ENCODE results near the gene CAV3.
A peak's percentile ranks its signal among the peaks of the same experiment; 100 is the strongest.
"Not testable (repeated sequence)": the region's sequence is repeated elsewhere in the genome, so short reads cannot be mapped to it uniquely, and the experiment has no call there.

Gene CAV3

DNA sequence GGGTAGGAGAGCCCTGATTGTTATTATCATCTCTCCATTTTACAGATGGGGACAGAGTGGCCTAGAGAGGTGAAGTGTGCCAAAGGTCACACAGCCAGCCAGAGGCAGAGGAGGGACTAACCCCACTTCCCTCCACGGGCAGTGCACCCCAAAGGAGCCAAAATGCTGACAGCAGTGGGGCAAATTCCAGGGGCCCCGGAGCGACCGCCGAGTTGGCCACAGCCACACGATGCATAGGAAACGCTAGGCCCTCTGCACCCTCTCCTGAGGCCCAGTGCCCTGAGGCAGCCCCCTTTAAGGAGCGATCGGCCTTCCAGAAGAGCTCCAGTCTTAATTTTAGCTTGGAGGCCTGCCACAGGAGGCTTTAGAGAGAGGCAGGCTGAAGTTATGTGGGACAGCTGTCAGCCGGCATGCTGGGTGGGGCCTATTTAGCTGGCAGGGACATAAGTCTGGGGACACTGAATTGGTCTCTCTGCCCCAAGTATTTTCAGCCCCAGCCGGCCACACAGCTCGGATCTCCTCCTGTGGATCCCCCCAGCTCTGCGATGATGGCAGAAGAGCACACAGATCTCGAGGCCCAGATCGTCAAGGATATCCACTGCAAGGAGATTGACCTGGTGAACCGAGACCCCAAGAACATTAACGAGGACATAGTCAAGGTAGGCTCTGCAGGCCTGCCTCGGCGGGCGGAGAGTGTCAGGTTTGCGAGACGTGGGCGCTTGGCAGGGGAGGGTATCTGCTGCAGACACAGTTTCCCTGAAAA lies at the start of gene CAV3:
CAV3 (plus strand) TSS at position 471 of the 763 bp plus-strand sequence; CDS start at position 546, 75 bp downstream.
- TF ChIP-seq, protein P1, sequence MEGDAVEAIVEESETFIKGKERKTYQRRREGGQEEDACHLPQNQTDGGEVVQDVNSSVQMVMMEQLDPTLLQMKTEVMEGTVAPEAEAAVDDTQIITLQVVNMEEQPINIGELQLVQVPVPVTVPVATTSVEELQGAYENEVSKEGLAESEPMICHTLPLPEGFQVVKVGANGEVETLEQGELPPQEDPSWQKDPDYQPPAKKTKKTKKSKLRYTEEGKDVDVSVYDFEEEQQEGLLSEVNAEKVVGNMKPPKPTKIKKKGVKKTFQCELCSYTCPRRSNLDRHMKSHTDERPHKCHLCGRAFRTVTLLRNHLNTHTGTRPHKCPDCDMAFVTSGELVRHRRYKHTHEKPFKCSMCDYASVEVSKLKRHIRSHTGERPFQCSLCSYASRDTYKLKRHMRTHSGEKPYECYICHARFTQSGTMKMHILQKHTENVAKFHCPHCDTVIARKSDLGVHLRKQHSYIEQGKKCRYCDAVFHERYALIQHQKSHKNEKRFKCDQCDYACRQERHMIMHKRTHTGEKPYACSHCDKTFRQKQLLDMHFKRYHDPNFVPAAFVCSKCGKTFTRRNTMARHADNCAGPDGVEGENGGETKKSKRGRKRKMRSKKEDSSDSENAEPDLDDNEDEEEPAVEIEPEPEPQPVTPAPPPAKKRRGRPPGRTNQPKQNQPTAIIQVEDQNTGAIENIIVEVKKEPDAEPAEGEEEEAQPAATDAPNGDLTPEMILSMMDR (IDR thresholded peaks at IDR 0.05; ENCODE audit: low read depth, low read length), result no peak
- no peak for DNase-seq (ENCODE audit: extremely low read depth, low read depth)

DNA sequence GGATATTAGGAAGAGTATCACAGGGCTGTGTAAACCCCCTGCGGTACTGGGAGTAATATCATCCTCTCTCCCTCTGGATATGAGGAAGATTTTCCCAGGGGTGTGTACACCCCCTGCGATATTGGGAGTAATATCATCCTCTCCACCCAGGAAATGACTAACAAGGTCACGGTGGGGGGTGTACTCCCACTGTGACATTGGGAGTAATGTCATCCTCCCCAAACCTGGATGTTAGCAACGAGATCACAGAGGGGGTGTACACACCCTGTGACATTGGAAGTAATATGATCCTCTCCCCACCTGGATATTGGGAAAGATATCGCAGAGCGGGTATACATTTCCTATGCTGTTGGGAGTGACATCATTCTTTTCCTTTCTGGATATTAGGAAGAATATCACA lies 48.6 kb upstream of the CAV3 start:
- not testable (repeated sequence) for DNase-seq (ENCODE audit: extremely low read depth, low read depth)

DNA sequence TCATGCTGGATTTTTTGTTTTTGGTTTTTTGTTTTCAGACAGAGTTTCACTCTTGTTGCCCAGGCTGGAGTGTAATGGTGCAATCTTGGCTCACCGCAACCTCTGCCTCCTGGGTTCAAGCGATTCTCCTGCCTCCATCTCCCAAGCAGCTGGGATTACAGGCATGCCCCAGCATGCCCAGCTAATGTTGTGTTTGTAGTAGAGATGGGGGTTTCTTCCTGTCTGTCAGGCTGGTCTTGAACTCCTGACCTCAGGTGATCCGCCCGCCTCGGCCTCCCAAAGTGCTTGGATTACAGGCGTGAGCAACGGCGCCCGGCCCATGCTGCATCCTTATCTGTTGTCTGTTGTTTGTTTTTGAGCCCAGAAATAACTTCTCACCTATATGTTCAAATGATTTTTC lies 42.3 kb upstream of the CAV3 start:
- not testable (repeated sequence) for DNase-seq (ENCODE audit: extremely low read depth, low read depth)

DNA sequence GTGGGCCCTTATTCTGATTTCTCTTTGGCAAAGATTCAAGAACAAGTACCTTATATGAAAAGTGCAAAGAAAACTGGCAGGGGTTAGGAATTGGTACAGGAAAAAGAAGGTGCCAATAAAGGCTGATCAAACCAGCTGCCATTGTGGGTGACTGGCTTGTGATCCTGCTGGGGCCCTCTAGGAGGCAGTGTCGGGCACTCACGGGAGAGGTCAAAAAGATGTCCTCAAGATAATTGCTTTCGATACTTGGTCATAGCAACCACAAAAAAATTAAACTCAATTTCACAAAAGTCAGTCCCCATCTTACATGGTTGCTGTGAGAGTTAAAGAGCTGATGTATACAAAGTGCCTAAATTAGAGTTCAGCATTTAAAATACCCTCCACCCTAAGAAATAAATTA lies 31.0 kb upstream of the CAV3 start:
- DNase-seq (ENCODE audit: extremely low read depth, low read depth), result no peak
- TF ChIP-seq, protein P1 (IDR thresholded peaks at IDR 0.05; ENCODE audit: low read depth, low read length), result peak; percentile 17

DNA sequence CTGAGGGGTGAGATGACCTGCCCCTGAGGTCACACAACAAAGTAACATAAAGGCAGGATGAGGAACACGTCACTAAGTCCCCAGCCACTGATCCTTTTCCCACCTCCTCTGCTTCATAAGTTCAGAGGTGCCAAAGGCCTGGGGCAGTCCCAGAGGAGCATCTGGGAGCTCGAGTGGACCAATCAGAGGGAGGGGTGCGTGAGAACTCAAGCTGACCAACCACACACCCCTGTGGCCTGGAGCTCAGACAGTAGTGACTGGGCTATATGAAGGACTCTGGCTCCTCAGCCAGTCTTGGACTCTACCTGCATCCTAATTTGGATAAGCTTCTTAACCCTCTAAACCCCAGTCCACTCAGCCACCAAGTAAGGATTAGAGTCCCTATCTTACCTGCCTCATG lies 28.0 kb upstream of the CAV3 start:
- no peak for DNase-seq (ENCODE audit: extremely low read depth, low read depth)
- TF ChIP-seq, protein P1 (IDR thresholded peaks at IDR 0.05; ENCODE audit: low read depth, low read length), result no peak

DNA sequence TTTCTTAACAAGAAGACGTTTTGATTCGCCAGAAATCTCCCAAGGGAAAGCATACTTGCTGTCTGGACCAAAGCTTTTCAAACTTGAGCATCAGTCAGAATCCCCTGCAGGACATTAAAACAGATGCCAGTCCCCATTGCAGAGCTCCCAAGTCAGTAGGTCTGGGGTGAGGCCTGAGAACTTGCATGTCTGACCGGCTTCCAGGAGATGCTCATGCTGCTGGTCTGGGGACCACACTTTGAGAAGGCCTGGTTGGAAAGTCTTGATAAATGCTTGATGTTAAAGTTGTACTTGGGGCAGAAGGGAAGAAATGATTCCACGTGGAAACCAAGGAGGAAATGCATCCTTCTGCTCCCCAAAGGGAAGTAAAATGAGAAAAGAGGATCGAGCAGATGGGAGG lies 24.3 kb upstream of the CAV3 start:
- TF ChIP-seq, protein P1 (IDR thresholded peaks at IDR 0.05; ENCODE audit: low read depth, low read length), result no peak
- no peak for DNase-seq (ENCODE audit: extremely low read depth, low read depth)

DNA sequence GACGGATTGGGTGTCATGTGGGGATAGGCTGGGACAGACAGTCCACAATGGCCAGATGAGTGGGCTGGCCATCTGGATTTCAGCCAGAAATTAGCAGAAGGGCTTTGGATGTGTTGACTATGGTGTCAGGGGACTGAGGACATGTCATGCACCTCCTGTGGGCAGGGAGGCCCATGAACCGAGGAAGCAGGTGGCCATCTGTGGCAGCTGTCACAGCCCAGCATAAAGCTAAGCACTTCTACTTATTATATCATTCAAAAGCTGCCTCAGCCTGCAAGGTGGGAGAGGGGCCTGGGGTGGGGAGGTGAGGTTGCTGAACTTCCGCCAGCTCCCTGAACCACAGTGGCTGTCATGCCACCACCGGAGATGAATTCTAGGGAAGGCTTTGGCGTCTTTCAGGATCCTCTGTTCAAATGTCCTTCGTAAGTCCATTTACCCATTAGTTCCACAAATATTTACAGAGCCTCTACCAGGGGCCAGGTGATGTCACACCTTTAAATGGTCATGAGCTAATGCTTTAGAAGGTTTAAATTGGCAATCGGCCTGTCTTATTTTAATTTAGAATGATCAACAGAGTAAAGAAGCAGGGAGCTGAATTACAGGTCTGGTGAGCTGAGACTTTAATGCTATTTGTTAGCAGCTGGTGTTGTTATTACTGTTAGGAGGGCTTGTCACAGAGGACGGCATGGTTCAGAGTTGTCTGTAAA lies 23.6 kb upstream of the CAV3 start:
- DNase-seq (ENCODE audit: extremely low read depth, low read depth), result no peak
- TF ChIP-seq, protein P1 (IDR thresholded peaks at IDR 0.05; ENCODE audit: low read depth, low read length), result no peak

DNA sequence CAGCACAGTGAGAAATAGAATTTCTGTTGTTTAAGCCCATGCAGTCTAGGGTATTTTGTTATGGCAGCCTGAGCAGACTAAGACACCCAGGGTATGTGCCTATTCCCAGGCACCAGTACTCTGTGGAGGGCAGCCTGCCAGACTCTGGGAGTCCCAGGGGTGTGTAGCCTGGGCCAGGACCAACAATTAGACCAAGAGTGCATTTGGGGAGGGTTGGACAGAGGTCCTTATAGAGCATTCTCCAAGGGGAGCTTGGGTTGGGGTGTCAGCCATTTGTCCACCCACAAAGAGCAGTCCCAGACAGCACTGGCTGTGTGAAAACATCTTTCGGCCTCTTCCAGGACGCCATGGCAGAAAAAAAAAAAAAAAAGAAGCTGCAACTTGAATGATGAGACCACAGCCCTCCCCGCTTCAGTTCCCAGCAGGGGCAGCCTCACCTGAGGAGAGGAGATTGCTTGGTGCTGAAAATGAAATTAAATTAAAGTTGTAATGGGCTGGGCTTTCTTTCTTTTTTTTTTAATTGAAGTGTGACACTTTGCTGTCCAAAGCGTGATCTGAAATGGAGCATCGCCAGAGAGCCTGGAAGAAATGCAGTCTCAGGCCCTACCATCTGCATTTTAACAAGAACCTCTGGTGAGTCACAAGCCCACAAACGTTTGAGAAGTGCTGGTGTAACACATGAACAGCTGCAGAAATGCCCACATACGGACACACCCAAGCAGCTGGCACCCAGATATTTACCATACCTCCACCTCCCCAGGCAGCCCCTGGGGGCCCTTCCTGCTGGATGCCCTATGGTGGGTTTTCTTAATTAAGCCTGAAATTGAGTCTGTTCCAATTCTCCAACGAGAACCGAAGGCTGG lies 21.3 kb upstream of the CAV3 start:
- TF ChIP-seq, protein P1 (IDR thresholded peaks at IDR 0.05; ENCODE audit: low read depth, low read length), result no peak
- peak; percentile 12 for DNase-seq (ENCODE audit: extremely low read depth, low read depth)
